SIG-M5 (cell line): Measurements from ENCODE around the gene B4GALT2.

Experiments used
- DNase-seq: peaks from one replicate; lab custom pipeline; 2025; lab: John Stamatoyannopoulos, UW

B4GALT2 gene

GRCh38 chr1:44002606-44003157, 23.7 kb downstream of the B4GALT2 start:
- no peak for DNase-seq

GRCh38 chr1:44008259-44008658, 29.2 kb downstream of the B4GALT2 start:
- no peak for DNase-seq

- no peak for DNase-seq
Observed at GRCh38 chr1:44010935-44011471, 32.0 kb downstream of the B4GALT2 start.

- no peak for DNase-seq
Observed at GRCh38 chr1:44012404-44012803, 33.4 kb downstream of the B4GALT2 start.

GRCh38 chr1:44012941-44013609, 34.1 kb downstream of the B4GALT2 start:
- DNase-seq = no peak

- no peak for DNase-seq
Observed at GRCh38 chr1:44013949-44014348, 34.9 kb downstream of the B4GALT2 start.

- no peak for DNase-seq
Observed at GRCh38 chr1:44014365-44015104, 35.5 kb downstream of the B4GALT2 start.

GRCh38 chr1:44015206-44015605, 36.2 kb downstream of the B4GALT2 start:
- no peak for DNase-seq

- DNase-seq = no peak
Observed at GRCh38 chr1:44016041-44016889, 37.3 kb downstream of the B4GALT2 start.

- no peak for DNase-seq
Observed at GRCh38 chr1:44016890-44017400, 37.9 kb downstream of the B4GALT2 start.

- no peak for DNase-seq
Observed at GRCh38 chr1:44019466-44019948, 40.5 kb downstream of the B4GALT2 start.

GRCh38 chr1:44020464-44020863, 41.5 kb downstream of the B4GALT2 start:
- DNase-seq = no peak

- DNase-seq = no peak
Observed at GRCh38 chr1:44021156-44021555, 42.1 kb downstream of the B4GALT2 start.

GRCh38 chr1:44021581-44022321, 42.7 kb downstream of the B4GALT2 start:
- no peak for DNase-seq

- no peak for DNase-seq
Observed at GRCh38 chr1:44024031-44024902, 45.3 kb downstream of the B4GALT2 start.

GRCh38 chr1:44024903-44025525, 46.0 kb downstream of the B4GALT2 start:
- DNase-seq = no peak

GRCh38 chr1:44025816-44026215, 46.8 kb downstream of the B4GALT2 start:
- no peak for DNase-seq

- DNase-seq = no peak
Observed at GRCh38 chr1:44027320-44027719, 48.3 kb downstream of the B4GALT2 start.

- DNase-seq = no peak
Observed at GRCh38 chr1:44029260-44029910, 50.4 kb downstream of the B4GALT2 start.
